KOPT-K1 (cell line): Measurements from ENCODE around the gene C9orf50.
"Not testable (repeated sequence)": the region's sequence is repeated elsewhere in the genome, so short reads cannot be mapped to it uniquely, and the experiment has no call there.

Source experiments
- H3K27ac ChIP-seq: fragments of 200-600 bp; sonication (generic); 2 replicates; pipeline ENCODE4 v1.5.1; 2016; ENCODE audit warnings: antibody characterized with exemption, mild to moderate bottlenecking, low read depth, low read length; ENCODE audit not compliant: poor library complexity, severe bottlenecking
- H3K36me3 ChIP-seq: fragments of 200-600 bp; sonication (generic); 2 replicates; pipeline ENCODE4 v1.5.1; 2017; ENCODE audit warnings: antibody characterized with exemption, mild to moderate bottlenecking, low read length, moderate library complexity; ENCODE audit not compliant: insufficient read depth
- H3K9me3 ChIP-seq: fragments of 200-600 bp; sonication (generic); 2 replicates; pipeline ENCODE4 v1.5.1; 2017; ENCODE audit warnings: antibody characterized with exemption, low read length, mild to moderate bottlenecking; ENCODE audit not compliant: insufficient read depth, poor library complexity, severe bottlenecking

The C9orf50 gene

GRCh38 chr9:129620669-129621295, at the start of gene C9orf50:
C9orf50 (minus strand) TSS chr9:129621101; CDS start chr9:129620574, 527 bp downstream.
- no peaks in the 10 kb centered on the region for H3K9me3 ChIP-seq
- no peaks in the 10 kb centered on the region for H3K36me3 ChIP-seq
- no peak within 1 kb of the TSS for H3K27ac ChIP-seq

GRCh38 chr9:129669946-129670345, 49.0 kb upstream of the C9orf50 start:
- Histone ChIP-seq H3K36me3 (no peaks in the 10 kb centered on the region), H3K9me3 (no peaks in the 10 kb centered on the region), H3K27ac (no peak overlapping the region)

- Histone ChIP-seq H3K36me3 (no peaks in the 10 kb centered on the region), H3K9me3 (no peaks in the 10 kb centered on the region), H3K27ac (no peak overlapping the region)
Measured at GRCh38 chr9:129669141-129669718, 48.3 kb upstream of the C9orf50 start.

GRCh38 chr9:129667850-129668249, 46.9 kb upstream of the C9orf50 start:
- no peak overlapping the region for H3K27ac ChIP-seq
- H3K9me3 ChIP-seq = no peaks in the 10 kb centered on the region
- no peaks in the 10 kb centered on the region for H3K36me3 ChIP-seq

GRCh38 chr9:129667378-129667777, 46.5 kb upstream of the C9orf50 start:
- H3K9me3 ChIP-seq = no peaks in the 10 kb centered on the region
- H3K36me3 ChIP-seq = no peaks in the 10 kb centered on the region
- no peak overlapping the region for H3K27ac ChIP-seq

GRCh38 chr9:129666575-129666974, 45.7 kb upstream of the C9orf50 start:
- Histone ChIP-seq H3K27ac (no peak overlapping the region), H3K36me3 (no peaks in the 10 kb centered on the region), H3K9me3 (no peaks in the 10 kb centered on the region)

GRCh38 chr9:129665814-129666520, 45.1 kb upstream of the C9orf50 start:
- no peaks in the 10 kb centered on the region for H3K9me3 ChIP-seq
- H3K27ac ChIP-seq = no peak overlapping the region
- no peaks in the 10 kb centered on the region for H3K36me3 ChIP-seq

- no peak within 1 kb of the TSS for H3K27ac ChIP-seq
- H3K36me3 ChIP-seq = no peaks in the 10 kb centered on the region
Measured at GRCh38 chr9:129665389-129665775, 44.5 kb upstream of the C9orf50 start, which contains the start of gene PRRX2. PRRX2 (plus strand) TSS chr9:129665647; CDS start chr9:129665868, 221 bp downstream.

GRCh38 chr9:129664746-129665388, 44.0 kb upstream of the C9orf50 start:
- Histone ChIP-seq H3K36me3 (no peaks in the 10 kb centered on the region), H3K27ac (no peak overlapping the region), H3K9me3 (no peaks in the 10 kb centered on the region)

More at GRCh38 chr9:129665389-129665775, 44.5 kb upstream of the C9orf50 start, which contains the start of gene PRRX2:
- no peaks in the 10 kb centered on the region for H3K9me3 ChIP-seq

- not testable (repeated sequence) for H3K36me3 ChIP-seq, H3K9me3 ChIP-seq, H3K27ac ChIP-seq
Measured at GRCh38 chr9:129662239-129662638, 41.3 kb upstream of the C9orf50 start.

- Histone ChIP-seq H3K9me3 (no peaks in the 10 kb centered on the region), H3K27ac (no peak overlapping the region), H3K36me3 (no peaks in the 10 kb centered on the region)
Measured at GRCh38 chr9:129661029-129661428, 40.1 kb upstream of the C9orf50 start.

GRCh38 chr9:129656795-129657390, 36.0 kb upstream of the C9orf50 start:
- Histone ChIP-seq H3K36me3 (no peaks in the 10 kb centered on the region), H3K27ac (no peak overlapping the region)

GRCh38 chr9:129655696-129656095, 34.8 kb upstream of the C9orf50 start:
- no peak overlapping the region for H3K27ac ChIP-seq
- no peaks in the 10 kb centered on the region for H3K9me3 ChIP-seq
- no peaks in the 10 kb centered on the region for H3K36me3 ChIP-seq

More at GRCh38 chr9:129656795-129657390, 36.0 kb upstream of the C9orf50 start:
- no peaks in the 10 kb centered on the region for H3K9me3 ChIP-seq

GRCh38 chr9:129655154-129655553, 34.3 kb upstream of the C9orf50 start:
- Histone ChIP-seq H3K36me3 (no peaks in the 10 kb centered on the region), H3K9me3 (no peaks in the 10 kb centered on the region), H3K27ac (no peak overlapping the region)

- Histone ChIP-seq H3K27ac (no peak overlapping the region), H3K36me3 (no peaks in the 10 kb centered on the region), H3K9me3 (no peaks in the 10 kb centered on the region)
Measured at GRCh38 chr9:129654554-129655040, 33.7 kb upstream of the C9orf50 start.
